ENCODE data around the gene WFIKKN1. TPM values are rescaled to one million over a fixed set of nuclear protein-coding genes. Genes with fewer than 3 reads are reported as not detected.

Gene WFIKKN1
- total RNA-seq, 1 experiment from 2014 or later, result 0.11 TPM

- ChIA-PET CTCF (no interaction called here), POLR2A (ENCODE audit: unreplicated experiment) (no interaction called here)
- Histone ChIP-seq H3F3A (ENCODE audit: low read length, unreplicated experiment) (no peaks in the 10 kb centered on the region), H3K36me3 (ENCODE audit: low read depth, low read length) (no peaks in the 10 kb centered on the region), H3K27me3 (ENCODE audit: low read length) (no peaks in the 10 kb centered on the region), H2AFZ (ENCODE audit: low read length) (no peak overlapping the region), H3K4me1 (ENCODE audit: insufficient read depth, low read length) (no peaks in the 10 kb centered on the region), H3K9me2 (replicated peaks; ENCODE audit: low read length) (no peaks in the 10 kb centered on the region), H4K20me1 (ENCODE audit: low read length) (0 out of 2 replicates have a peak, but pooled peaks cover under 1% of the 10 kb centered on the region), H3K27ac (ENCODE audit: low read length) (no peak overlapping the region), H3K4me2 (ENCODE audit: low read length) (no peak overlapping the region), H3K4me3 (ENCODE audit: low read length) (no peak overlapping the region), H3K79me2 (ENCODE audit: low read length) (peaks cover 25% of the 10 kb centered on the region), H3K9me3 (ENCODE audit: low read length) (no peaks in the 10 kb centered on the region), H3K9ac (ENCODE audit: low read length) (no peak overlapping the region)
- no peak for DNase-seq
- intact Hi-C loops (cut with micrococcal nuclease), result no loop called here
- BruUV-seq (replicated peaks), result no TSS peak
- no peak for TF ChIP-seq EZH2phosphoT487 (IDR thresholded peaks at IDR 0.05; ENCODE audit: borderline replicate concordance, low read length)
- TF ChIP-seq CTCF (conservative IDR thresholded peaks at IDR 0.05; ENCODE audit: low read depth, low read length), result no peak
- no peak for TF ChIP-seq EZH2 (IDR thresholded peaks at IDR 0.05; ENCODE audit: low read length, unreplicated experiment)
- ATAC-seq, result no peak
Observed at GRCh38 chr16:598823-599739, 31.7 kb upstream of the WFIKKN1 start.

- no TSS peak for BruUV-seq (replicated peaks)
- intact Hi-C loops (cut with micrococcal nuclease), result no loop called here
- POLR2A ChIA-PET (ENCODE audit: unreplicated experiment), result no interaction called here
Observed at GRCh38 chr16:600781-601180, 30.0 kb upstream of the WFIKKN1 start.

More at GRCh38 chr16:600781-601180, 30.0 kb upstream of the WFIKKN1 start:
- TF ChIP-seq EZH2 (IDR thresholded peaks at IDR 0.05; ENCODE audit: low read length, unreplicated experiment), result no peak
- no peak for TF ChIP-seq EZH2phosphoT487 (IDR thresholded peaks at IDR 0.05; ENCODE audit: borderline replicate concordance, low read length)
- TF ChIP-seq CTCF (conservative IDR thresholded peaks at IDR 0.05; ENCODE audit: low read depth, low read length), result peak; percentile 38; the same call in 1 of the 2 replicates
- Histone ChIP-seq H2AFZ (ENCODE audit: low read length) (no peak overlapping the region), H3K27me3 (ENCODE audit: low read length) (no peaks in the 10 kb centered on the region), H4K20me1 (ENCODE audit: low read length) (no peaks in the 10 kb centered on the region), H3K4me1 (ENCODE audit: insufficient read depth, low read length) (no peaks in the 10 kb centered on the region), H3K9me3 (ENCODE audit: low read length) (no peaks in the 10 kb centered on the region), H3K9ac (ENCODE audit: low read length) (no peak overlapping the region), H3F3A (ENCODE audit: low read length, unreplicated experiment) (no peaks in the 10 kb centered on the region), H3K4me3 (ENCODE audit: low read length) (no peak overlapping the region), H3K9me2 (replicated peaks; ENCODE audit: low read length) (no peaks in the 10 kb centered on the region), H3K27ac (ENCODE audit: low read length) (no peak overlapping the region), H3K36me3 (ENCODE audit: low read depth, low read length) (no peaks in the 10 kb centered on the region), H3K79me2 (ENCODE audit: low read length) (peaks cover 28% of the 10 kb centered on the region; the same call in 1 of the 2 replicates), H3K4me2 (ENCODE audit: low read length) (no peak overlapping the region)
- ATAC-seq (peak; percentile 46; the same call in 1 of the 2 replicates), DNase-seq (no peak)
- CTCF ChIA-PET, result no interaction called here
